Epithelial cell of esophagus (primary cell): ENCODE results near the gene HCK.

Source experiments
- DNase-seq: peaks from one replicate; pipeline ENCODE4 v3.0.0; 2010; ENCODE audit warnings: low read depth
- H3K4me3 ChIP-seq: 2 replicates; pipeline ENCODE4 v1.5.1; 2011; ENCODE audit warnings: mild to moderate bottlenecking, low read length, control low read depth
- CTCF ChIP-seq: IDR thresholded peaks from 2 replicates; pipeline ENCODE4 v1.5.1; 2011; ENCODE audit warnings: low read depth, mild to moderate bottlenecking, low read length, control low read depth, inconsistent platforms; ENCODE audit not compliant: insufficient read depth; ENCODE audit errors: missing control alignments

HCK gene

GRCh38 chr20:32110173-32110704, 58.2 kb downstream of the HCK start:
- TF ChIP-seq CTCF: no peak
- peak; percentile 8 for DNase-seq

GRCh38 chr20:32110727-32111126, 58.7 kb downstream of the HCK start:
- TF ChIP-seq CTCF: no peak
- no peak for DNase-seq
- H3K4me3 ChIP-seq: peak overlapping the region; percentile 89

More at GRCh38 chr20:32110173-32110704, 58.2 kb downstream of the HCK start:
- peak overlapping the region; percentile 89 for H3K4me3 ChIP-seq

GRCh38 chr20:32111156-32111686, 59.2 kb downstream of the HCK start:
- no peak for DNase-seq
- H3K4me3 ChIP-seq: no peak overlapping the region
- TF ChIP-seq CTCF: no peak

- no peak for TF ChIP-seq CTCF
- H3K4me3 ChIP-seq: no peak overlapping the region
- DNase-seq: no peak
Measured at GRCh38 chr20:32111753-32112152, 59.7 kb downstream of the HCK start.

- no peak for TF ChIP-seq CTCF
- no peak overlapping the region for H3K4me3 ChIP-seq
- peak; percentile 72 for DNase-seq
Measured at GRCh38 chr20:32112841-32113240, 60.8 kb downstream of the HCK start.

GRCh38 chr20:32113591-32114260, 61.7 kb downstream of the HCK start:
- H3K4me3 ChIP-seq: no peak overlapping the region
- no peak for DNase-seq
- no peak for TF ChIP-seq CTCF
